Measurements from ENCODE around the gene ABCC1. TPM values are rescaled to one million over a fixed set of nuclear protein-coding genes. Genes with fewer than 3 reads are reported as not detected.

ABCC1 gene
- total RNA-seq, 2 experiments from 2014 or later = 42.9 to 44.8 TPM

GRCh38 chr16:15961571-15962090 lies 12.2 kb downstream of the ABCC1 start:
- Histone ChIP-seq H3K27ac (ENCODE audit: low read depth in 1 of 2, low read length in 2 of 2) (peak overlapping the region; percentile 86 to 91), H3K27me3 (ENCODE audit: control insufficient read depth in 1 of 2, insufficient read depth in 2 of 2, low read length in 2 of 2) (no peaks in the 10 kb centered on the region), H3K9me3 (ENCODE audit: control insufficient read depth in 1 of 2, insufficient read depth in 1 of 2, low read length in 2 of 2) (peaks cover 0 to 8% of the 10 kb centered on the region in 2 experiments), H3K4me3 (ENCODE audit: low read length) (peak overlapping the region; percentile 49), H3K4me1 (ENCODE audit: insufficient read depth, low read length) (peaks cover 74% of the 10 kb centered on the region), H3K36me3 (ENCODE audit: insufficient read depth, low read length) (no peaks in the 10 kb centered on the region)
- no peak for TF ChIP-seq CTCF (IDR thresholded peaks at IDR 0.05)
- Mint-ChIP-seq H3K27me3 (no peaks in the 10 kb centered on the region), H3K4me1 (ENCODE audit: low read depth) (peaks cover 69% of the 10 kb centered on the region), H3K27ac (peak overlapping the region; percentile 89), H3K36me3 (ENCODE audit: low read depth) (peaks cover 7% of the 10 kb centered on the region), H3K4me3 (peak overlapping the region; percentile 73), H3K9me3 (no peaks in the 10 kb centered on the region)
- CTCF ChIA-PET = no interaction called here
- POLR2A ChIA-PET = no interaction called here
- ATAC-seq (ENCODE audit: poor library complexity) = peak; percentile 52
- DNase-seq = peak in 2 of 14 experiments; percentile 64 to 69
- intact Hi-C loops (cut with DNase I, micrococcal nuclease) = loop anchor here in 1 of 2 experiments (1.0 kb wide), 2 partner anchors 11 to 73 kb away; partner anchors contain the start of gene CEP20

GRCh38 chr16:15963307-15963910 lies 14.0 kb downstream of the ABCC1 start:
- H3K36me3 ChIP-seq (ENCODE audit: insufficient read depth, low read length) = no peaks in the 10 kb centered on the region
- H3K4me1 ChIP-seq (ENCODE audit: insufficient read depth, low read length) = peaks cover 65% of the 10 kb centered on the region
- H3K9me3 Mint-ChIP-seq = no peaks in the 10 kb centered on the region
- H3K27me3 Mint-ChIP-seq = no peaks in the 10 kb centered on the region
- CTCF ChIA-PET = no interaction called here
- intact Hi-C loops (cut with DNase I, micrococcal nuclease) = no loop called here
- no peaks in the 10 kb centered on the region for H3K27me3 ChIP-seq (ENCODE audit: control insufficient read depth in 1 of 2, insufficient read depth in 2 of 2, low read length in 2 of 2)
- H3K9me3 ChIP-seq (ENCODE audit: control insufficient read depth in 1 of 2, insufficient read depth in 1 of 2, low read length in 2 of 2) = peaks cover 0 to 8% of the 10 kb centered on the region in 2 experiments
- peaks cover 12% of the 10 kb centered on the region for H3K36me3 Mint-ChIP-seq (ENCODE audit: low read depth)
- H3K4me3 Mint-ChIP-seq = peak overlapping the region; percentile 53
- POLR2A ChIA-PET = no interaction called here
- H3K27ac Mint-ChIP-seq = peak overlapping the region; percentile 89
- ATAC-seq (ENCODE audit: poor library complexity) (no peak), DNase-seq (no peak)
- TF ChIP-seq CTCF (IDR thresholded peaks at IDR 0.05) = no peak
- peaks cover 77% of the 10 kb centered on the region for H3K4me1 Mint-ChIP-seq (ENCODE audit: low read depth)
- H3K27ac ChIP-seq (ENCODE audit: low read depth in 1 of 2, low read length in 2 of 2) = peak overlapping the region in 1 of 2 donors; percentile 91
- no peak overlapping the region for H3K4me3 ChIP-seq (ENCODE audit: low read length)

DNA sequence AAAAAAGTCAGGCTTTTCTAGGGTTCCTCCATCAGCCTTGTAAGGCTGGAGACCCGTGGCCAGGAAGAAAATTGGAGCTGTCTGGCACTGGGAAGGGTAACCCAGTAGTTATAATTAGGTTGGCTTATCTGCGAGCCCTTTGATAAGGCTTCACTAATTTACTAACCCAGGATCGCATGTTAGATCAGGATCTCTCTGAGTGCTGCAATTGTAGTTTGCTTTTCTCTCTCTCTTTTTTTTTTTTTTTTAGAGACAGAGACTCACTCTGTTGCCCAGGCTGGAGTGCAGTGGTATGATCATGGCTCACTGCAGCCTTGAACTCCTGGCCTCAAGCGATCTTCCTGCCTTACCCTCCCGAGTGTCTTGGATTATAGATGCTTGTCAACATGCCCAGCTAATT lies 17.0 kb downstream of the ABCC1 start:
- no peak overlapping the region for H3K27ac ChIP-seq (ENCODE audit: low read depth in 1 of 2, low read length in 2 of 2)
- TF ChIP-seq CTCF (IDR thresholded peaks at IDR 0.05) = no peak
- no peak overlapping the region for H3K4me3 ChIP-seq (ENCODE audit: low read length)
- H3K9me3 ChIP-seq (ENCODE audit: control insufficient read depth in 1 of 2, insufficient read depth in 1 of 2, low read length in 2 of 2) = peaks cover 0 to 8% of the 10 kb centered on the region in 2 experiments
- Mint-ChIP-seq H3K4me1 (ENCODE audit: low read depth) (peaks cover 54% of the 10 kb centered on the region), H3K27me3 (no peaks in the 10 kb centered on the region), H3K4me3 (no peak overlapping the region), H3K9me3 (peaks cover 3% of the 10 kb centered on the region), H3K36me3 (ENCODE audit: low read depth) (peaks cover 21% of the 10 kb centered on the region), H3K27ac (no peak overlapping the region)
- no peaks in the 10 kb centered on the region for H3K27me3 ChIP-seq (ENCODE audit: control insufficient read depth in 1 of 2, insufficient read depth in 2 of 2, low read length in 2 of 2)
- DNase-seq = no peak
- peaks cover 43% of the 10 kb centered on the region for H3K4me1 ChIP-seq (ENCODE audit: insufficient read depth, low read length)
- H3K36me3 ChIP-seq (ENCODE audit: insufficient read depth, low read length) = peaks cover 14% of the 10 kb centered on the region
- ChIA-PET CTCF (interaction anchor here (0.7 to 1.5 kb wide), 2 partner anchors 18 to 144 kb away, joined by 3 to 4 read pairs; no protein-coding TSS in a partner anchor), POLR2A (no interaction called here)
- intact Hi-C loops (cut with DNase I, micrococcal nuclease) = no loop called here
- ATAC-seq (ENCODE audit: poor library complexity) = no peak

All from CD4-positive, alpha-beta T cell (primary cell).